ENCODE data around the gene DEPDC1B.
"Not testable (repeated sequence)": the region's sequence is repeated elsewhere in the genome, so short reads cannot be mapped to it uniquely, and the experiment has no call there.

DEPDC1B gene

DNA sequence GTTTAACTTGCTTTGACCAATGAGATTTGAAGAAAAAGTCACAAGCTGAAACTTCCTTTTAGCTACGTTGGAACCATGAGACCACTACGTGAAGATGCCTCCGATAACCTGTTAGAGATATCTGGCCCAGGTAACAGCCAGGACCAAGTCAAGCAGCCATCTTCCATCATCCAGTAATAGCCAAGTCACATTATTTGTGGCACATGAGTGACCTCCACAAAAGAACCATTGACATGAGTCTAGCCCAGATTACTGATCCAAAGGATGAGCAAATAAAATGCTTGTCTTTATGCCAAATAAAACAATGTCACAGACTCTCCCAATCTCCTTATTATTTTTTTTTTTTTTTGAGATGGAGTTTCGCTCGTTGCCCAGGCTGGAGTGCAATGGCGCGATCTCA, 1.6 kb downstream of the DEPDC1B start:
- no peak for DNase-seq

DNA sequence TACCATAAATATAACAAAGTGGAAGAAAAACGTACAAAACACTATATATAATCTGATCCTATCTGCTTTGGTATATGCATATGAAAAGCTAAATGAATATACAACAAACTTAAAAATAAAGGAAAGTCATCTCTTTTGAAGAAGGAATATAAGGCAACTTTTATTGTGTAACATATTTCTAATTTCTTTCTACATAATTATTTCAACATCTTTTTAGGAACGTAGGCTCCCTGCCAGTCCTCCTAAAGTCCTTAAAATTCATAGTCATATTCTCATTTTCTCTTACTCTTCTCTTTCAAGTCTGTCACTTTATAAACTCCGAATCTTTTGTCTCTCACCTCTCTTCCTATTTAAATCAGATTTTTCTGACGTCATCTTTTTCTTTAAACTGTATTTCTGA, 9.6 kb downstream of the DEPDC1B start:
- DNase-seq, result no peak

DNA sequence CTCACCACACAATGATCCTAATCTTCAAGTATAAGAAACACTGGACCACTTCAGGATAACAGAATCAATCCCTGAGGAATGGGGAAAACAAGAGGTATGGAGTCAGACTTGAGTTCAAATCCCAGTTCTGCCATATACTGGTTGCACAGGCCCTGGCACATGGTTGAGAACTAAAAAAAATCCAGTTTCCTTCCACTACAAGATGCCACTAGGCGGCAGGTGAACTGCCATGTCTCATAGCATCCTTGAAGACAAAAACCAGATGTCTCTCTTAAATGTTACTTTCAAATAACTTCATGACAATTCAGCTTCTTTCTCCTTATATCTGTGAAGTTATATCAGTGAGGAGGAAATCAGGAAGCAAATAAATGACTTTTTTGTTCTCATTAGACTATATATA, 11.0 kb downstream of the DEPDC1B start:
- no peak for DNase-seq

- DNase-seq, result no peak
Measured at GRCh38 chr5:60687927-60688720, 11.8 kb downstream of the DEPDC1B start.

DNA sequence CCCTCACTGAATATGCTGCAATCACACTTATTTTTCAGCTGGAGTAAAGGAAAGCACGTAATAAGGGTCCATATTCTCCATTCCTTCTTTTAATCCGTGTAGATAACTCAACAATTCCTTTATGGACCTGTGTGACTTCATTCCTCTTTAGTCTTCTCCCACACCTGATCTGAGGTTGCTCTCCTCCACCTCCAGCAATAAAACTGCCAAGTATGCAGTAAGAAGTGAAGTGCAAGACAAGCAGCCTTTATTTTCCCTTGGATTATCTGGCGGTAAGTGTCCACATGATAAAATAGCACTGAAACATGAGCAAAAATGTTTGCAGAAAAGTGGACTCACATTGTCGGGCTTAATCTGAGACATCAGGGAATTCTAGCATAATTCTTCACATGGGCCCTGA, 13.8 kb downstream of the DEPDC1B start:
- DNase-seq, result no peak

DNA sequence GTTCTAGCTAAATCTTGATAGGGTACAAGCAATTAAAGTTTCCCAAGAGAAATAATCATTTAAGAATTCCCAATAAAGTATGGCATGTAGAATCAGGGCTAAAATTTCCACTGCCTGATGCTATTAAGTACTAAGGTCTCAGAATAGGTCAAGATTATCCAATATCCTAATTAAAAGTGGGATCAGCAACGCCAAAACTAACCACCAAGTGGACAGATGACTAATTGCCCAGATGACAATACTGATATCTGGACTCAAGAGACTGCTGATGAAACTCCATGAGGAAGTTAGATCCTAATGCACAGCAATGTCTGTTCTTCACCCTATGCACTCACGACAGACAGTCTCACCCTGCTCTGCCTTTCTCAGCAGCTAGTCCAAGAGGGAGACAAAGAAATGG, 14.3 kb downstream of the DEPDC1B start:
- DNase-seq, result no peak

DNA sequence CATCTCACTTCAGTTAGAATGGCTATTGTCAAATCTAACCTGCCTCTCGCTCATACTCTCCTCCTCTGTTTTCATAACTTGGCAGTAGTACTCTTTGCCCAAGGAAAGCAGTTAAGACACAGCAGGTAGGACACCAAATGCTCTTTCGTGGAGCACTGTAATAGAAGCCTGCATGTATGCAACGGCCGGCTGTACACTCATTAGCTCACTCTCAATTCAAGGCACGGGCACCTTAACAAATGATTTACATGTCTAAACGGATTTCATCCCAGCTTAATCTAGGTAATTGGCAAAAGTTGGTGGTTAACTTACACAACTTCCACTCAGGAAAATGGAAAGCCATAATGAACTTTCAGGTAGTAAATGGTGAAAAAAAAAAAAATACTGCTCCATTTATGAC, 14.9 kb downstream of the DEPDC1B start:
- no peak for DNase-seq

DNA sequence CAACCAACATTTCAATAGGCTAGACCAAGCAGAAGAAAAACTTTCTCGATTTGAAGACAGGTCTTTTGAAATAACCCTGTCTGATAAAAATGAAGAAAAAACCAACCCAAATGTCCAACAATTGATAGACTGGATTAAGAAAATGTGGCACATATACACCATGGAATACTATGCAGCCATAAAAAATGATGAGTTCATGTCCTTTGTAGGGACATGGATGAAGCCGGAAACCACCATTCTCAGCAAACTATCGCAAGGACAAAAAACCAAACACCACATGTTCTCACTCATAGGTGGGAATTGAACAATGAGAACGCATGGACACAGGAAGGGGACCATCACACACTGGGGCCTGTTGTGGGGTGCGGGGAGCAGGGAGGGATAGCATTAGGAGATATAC, 18.0 kb downstream of the DEPDC1B start:
- not testable (repeated sequence) for DNase-seq

DNA sequence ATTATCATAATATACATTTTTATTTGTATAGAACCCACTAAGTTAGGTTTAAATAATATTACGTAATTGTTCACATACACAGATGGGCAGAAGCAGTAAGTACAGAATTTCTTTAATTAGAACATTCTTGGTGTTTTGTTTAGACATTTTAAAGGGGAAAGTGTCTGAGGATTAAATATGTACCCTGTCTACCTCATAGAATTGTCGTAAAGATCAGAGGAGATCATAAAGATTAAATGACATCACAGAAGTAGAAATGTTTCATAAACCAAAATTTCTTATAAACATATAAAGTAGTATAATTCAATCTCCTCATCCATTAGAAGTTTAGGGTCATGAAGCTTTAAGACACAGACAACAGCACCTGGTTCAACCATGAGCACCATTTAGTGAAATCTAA, 20.1 kb downstream of the DEPDC1B start:
- no peak for DNase-seq

- no peak for DNase-seq
Measured at GRCh38 chr5:60677850-60678664, 21.9 kb downstream of the DEPDC1B start.

- DNase-seq, result no peak
Measured at GRCh38 chr5:60675286-60675685, 24.7 kb downstream of the DEPDC1B start.

DNA sequence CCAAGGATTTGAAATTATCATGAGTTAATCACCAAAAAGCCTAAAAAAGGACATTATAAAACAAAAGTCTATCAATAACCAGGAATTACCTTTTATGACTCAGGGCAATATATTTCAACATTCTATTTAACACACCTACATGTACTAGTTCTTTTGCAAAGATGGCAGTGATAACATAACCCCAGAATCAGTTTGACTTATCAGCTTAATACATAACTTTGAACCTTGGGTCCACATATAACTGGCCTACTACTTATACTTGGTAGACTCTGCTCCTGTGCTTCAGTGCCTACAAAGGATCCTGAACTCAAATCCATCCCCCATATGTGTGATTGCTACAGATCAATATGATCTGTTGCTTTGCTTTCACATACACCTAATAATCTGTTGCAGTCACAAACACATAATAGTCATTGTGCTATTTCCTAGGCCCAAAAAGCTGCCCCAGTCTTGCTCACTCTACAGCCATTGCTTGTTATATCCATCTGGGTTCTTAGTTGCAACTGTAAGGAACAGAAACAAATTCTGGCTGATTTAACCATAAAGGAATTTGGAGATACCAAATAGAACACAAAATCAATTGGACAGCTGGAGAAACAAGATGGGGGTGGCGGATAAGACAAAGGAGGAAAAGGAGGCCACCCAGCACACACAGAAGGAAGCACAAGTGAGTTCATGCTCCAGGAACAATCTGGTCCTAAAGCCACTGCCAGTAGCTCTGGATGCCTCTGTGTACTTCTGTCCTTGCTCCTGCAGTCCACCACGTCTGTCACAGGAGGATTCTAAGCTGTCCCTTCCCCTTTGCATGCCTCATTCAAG, 25.5 kb downstream of the DEPDC1B start:
- DNase-seq, result no peak

- DNase-seq, result no peak
Measured at GRCh38 chr5:60673334-60673733, 26.6 kb downstream of the DEPDC1B start.

GRCh38 chr5:60672693-60673264, 27.2 kb downstream of the DEPDC1B start:
- DNase-seq, result no peak

- DNase-seq, result no peak
Measured at GRCh38 chr5:60671899-60672692, 27.9 kb downstream of the DEPDC1B start.

- DNase-seq, result no peak
Measured at GRCh38 chr5:60670749-60671148, 29.2 kb downstream of the DEPDC1B start.

- no peak for DNase-seq
Measured at GRCh38 chr5:60668686-60669304, 31.2 kb downstream of the DEPDC1B start.

- DNase-seq, result no peak
Measured at GRCh38 chr5:60651872-60652620, 47.9 kb downstream of the DEPDC1B start.

- no peak for DNase-seq
Measured at GRCh38 chr5:60649288-60649917, 50.6 kb downstream of the DEPDC1B start.

DNA sequence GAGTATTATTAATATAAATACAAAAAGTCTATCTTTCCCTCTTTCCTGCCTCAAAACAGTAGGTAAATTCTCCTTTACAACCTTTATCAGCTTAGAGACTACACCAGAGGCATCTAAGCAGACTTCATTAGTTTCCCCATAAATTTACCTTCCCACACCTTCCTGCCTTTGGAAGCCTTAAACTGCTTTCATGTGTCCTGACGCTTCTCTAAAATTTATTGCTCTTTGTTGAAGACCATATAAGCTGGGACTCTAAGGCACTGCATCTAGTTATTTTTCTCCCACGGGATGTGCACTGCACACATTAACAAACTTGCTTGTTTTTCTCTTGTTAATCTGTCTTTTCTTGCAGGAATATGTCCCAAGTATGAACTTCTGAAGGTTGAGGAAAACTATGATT, 51.8 kb downstream of the DEPDC1B start:
- DNase-seq, result no peak
